MV-4-11 (cell line): ENCODE results near the gene GAS1.
A peak's percentile ranks its signal among the peaks of the same experiment; 100 is the strongest.

Experiments
- DNase-seq: peaks from one replicate; lab custom pipeline; 2025; lab: John Stamatoyannopoulos, UW

Gene GAS1

DNA sequence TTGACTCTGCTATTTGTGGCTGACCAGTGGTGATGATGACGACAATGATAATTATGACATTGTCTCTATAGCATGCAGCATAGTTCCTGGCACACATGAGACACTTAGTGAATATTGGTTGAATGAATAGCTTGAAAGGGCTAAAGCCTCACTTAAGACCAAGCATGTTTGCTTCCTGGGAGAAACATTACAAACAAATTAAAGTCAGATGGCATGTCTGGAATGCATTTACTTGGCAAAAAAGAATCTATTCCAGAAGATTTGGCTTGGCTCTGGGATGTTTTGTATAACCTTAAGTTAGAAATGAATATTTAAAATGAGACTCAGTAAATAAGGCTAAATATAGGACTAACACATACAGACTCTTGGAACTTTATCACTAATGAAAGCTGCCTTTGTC, 21.6 kb downstream of the GAS1 start:
- DNase-seq, result no peak

DNA sequence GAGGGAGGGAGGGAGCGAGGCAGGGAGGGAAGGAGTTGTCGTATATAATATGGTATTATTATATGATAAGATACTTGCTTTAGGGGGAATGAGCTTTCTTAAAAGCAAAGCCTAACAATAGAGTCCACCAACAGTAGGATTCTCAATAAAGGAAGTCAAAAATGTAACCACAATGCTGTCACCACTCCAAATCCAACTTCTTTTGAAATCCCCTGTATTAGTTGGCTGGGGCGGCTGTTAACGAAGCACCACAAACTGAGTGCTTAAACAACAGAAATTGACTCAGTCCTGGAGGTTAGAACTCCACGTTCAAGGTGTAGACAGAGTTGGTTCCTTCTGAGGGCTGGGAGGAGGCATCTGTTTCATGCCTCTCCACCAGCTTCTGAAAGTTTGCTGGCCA, 23.1 kb downstream of the GAS1 start:
- peak; percentile 64 for DNase-seq

DNA sequence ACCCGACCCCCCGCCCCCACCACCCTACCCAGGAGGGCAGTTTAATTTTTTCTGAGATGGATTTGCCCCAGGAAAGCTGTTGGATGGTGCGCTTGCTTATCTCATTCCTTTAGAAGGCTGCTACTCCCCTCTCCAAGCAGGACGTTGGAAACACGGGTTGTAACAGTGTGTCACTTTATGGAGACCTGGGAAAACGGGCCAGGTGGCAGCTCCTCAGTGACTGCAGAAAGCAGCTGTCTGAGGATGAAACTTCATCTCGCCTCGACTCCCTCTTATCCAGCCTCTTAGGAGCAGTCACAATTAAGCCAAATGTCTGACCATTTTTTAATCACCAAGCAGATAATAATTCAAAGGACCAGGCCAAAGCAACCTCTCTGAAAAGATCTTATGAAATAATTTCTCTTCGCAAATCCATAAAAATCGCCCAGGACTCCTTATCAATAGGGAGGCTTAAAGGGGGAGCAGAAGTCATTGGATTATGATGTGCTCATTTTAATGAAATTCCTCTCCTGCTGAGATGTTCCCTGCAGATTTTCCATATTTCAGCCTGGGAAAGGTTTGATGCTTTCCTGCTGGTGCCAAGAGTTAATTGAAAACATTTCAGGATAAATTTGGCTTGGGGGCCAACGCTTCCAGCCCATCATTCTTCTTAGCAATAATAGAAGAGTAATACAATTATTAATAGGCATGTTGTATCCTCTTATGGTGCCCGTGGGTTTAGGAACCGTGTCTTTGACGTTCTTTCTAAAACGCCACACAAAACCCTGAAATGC, 26.0 kb downstream of the GAS1 start:
- no peak for DNase-seq

DNA sequence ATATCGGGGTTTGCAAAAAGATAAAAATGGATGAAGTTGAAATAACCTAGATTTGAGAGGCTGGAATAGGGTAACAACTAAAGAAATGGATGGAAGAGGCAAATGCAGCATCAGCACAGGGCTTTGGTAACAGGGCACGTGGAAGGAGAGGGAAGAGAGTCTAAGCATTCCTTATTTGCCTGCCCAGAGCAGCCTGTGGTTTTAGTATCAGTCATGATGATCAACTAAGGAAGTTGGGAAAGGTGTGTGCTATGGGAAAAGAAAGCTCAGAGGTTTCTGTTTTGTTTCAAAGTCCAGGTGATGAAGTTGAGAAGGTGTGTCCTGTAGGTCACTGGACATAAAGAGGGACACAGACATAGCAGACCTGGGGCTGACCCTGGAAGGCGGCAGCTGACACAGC, 28.8 kb downstream of the GAS1 start:
- DNase-seq, result no peak

DNA sequence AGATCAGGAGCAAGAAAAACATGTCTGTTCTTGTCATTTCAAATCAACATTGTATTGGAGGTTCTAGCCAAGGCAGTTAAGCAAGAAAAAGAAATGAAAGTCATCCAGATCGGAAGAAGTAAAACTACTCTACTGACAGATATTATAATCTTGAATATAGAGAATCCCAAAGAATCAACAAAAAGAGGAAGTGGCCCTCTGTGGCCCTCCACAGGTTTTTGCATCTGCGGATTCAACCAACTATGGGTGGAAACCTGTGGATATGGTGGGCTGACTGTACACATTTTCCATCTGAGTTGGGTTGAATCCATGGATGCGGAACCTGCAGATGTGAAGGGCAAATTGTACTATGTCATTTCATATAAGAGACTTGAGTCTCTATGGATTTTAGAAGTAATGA, 35.1 kb downstream of the GAS1 start:
- DNase-seq, result peak; percentile 67

DNA sequence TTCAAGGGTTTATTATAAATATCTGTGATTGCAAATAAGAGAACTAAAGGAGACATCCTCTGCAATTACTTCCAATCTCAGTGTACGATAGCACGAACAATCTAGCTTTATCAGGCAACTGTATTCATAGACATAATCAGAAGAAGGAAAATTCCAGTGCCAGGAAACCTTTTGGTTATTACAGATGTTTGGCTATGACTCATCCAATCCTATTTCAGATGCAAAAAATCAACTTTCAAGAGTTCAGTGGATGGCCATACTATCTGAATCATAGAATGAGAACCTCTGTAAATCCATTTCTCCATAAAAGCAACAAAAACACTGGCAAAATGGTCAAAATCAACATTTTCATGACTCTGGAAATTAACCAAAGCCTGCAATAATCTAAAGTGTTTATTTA, 37.9 kb downstream of the GAS1 start:
- DNase-seq, result no peak

DNA sequence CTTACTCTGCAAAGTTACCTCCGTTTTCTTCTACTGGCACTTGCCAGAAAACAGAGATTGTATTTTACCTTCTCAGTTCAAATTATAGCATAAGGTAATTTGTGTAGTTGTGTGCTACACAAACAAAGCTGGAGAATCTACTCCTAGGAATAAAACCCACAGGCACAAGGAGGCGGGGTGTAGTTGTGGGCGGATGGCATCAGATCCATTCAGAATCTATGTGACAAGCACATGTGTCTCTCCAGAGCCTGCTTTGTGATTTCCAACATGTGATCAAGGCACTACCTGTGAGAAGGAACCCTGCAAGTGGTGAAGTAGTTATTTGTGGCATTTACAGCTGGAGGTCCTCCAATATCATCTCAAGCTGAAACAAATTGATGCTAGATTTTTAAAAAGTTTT, 39.0 kb downstream of the GAS1 start:
- no peak for DNase-seq

DNA sequence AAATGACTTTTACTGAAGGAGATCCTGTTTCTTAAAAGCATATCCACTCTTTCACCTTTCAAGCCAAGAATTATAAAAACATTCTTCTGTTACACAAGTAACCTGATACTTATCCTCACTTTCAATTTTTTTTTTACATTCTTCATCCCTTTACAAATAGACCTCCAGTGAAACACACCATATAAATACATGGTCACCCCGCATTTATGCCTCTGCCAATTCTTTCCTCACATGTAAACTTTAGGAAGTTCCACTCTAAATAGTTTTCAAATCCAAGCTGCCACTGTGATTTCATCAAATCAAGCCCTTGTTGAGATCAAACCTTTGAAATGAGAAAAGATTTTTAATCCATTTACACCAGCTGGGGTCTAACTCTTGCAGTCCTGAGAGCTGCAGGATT, 40.0 kb downstream of the GAS1 start:
- no peak for DNase-seq

DNA sequence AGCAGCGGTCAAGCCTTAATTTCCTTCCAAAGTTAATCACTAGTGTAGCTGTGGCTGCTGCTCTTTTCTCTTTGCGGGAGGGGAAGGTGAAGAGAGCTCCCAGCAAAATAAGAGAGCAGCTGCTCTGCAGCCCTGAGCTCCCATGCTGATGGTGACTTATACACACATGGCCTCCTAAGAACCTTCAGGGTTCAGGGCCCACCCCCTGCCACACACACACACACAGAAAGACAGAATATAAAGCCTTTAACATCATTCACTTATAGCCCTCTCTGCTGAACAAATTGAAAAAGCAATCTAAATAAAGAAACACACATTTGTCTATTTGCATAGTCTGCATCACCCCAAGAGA, 43.6 kb downstream of the GAS1 start:
- DNase-seq, result no peak

DNA sequence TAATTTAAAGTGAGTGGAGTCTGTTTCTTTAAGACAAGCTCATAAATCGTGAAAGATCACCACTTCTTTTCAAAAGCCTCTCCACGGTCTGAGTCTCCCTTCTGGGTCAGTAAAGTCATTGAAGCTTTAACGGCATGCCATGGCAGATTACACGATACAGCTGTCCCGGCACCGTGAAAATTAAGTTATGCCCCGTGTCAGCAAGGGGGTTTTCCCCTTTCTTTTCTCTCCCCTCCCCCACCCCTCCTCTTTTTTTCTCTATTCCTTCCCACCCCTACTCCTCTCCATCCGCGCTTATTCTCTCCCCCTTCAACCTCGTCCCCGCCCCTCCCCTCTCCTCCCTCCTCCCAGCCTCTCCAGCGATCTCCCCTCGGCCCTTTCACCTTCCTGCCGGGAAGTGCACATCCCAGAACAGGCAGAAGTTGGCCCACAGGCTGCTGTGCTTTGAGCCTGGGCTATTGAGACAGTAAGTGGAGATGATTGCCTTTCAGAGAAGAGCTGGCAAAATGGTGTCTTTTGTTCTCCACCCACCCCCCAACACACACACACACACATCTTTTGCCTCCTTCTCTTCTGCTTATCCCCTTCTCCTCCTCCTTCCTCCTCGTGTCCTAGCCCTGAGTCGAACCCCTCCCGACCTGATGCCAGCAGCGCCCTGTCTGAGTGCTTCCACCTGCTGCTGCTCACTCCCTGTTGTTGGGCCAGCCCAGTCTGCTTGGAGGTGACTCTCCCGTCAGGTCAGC, 44.1 kb downstream of the GAS1 start:
- DNase-seq, result no peak

DNA sequence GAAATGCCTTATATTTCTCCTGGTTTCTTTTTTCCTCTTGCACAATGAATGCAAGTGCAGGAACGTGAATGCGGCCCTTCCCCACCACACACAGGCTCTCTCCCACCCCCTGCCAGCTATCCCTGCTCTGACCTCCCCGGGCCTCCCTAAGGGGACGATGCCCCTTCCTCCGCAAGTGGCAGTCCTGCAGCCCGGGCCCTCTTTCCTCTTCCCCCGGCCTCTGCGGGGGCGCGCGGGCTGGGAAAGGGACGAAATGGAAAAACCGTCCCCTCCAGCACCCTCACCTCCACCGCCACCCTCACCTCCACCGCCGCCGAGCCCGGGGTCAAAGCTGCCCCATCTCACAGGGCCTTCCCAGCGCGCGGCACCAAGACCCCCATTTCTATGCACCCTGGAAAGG, 44.7 kb downstream of the GAS1 start:
- no peak for DNase-seq

DNA sequence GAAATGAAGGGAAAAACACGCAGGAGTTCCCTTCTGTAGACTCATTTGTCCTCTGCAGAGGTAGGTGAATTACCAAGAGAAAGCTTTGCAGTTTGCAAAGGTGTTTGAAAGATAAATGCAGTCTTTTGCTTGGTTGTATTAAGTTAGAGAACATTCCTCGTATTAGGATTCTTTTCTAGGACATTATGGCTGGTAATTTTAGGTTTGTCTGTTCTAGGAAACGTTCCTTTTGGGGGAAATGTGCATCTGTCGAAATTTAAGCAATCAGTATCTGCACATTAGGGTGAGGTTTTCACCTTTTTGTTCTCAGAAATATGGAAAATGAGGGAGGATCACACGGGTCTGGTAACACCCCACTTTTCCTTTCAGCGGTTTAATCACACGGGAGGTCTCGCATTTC, 45.1 kb downstream of the GAS1 start:
- no peak for DNase-seq

DNA sequence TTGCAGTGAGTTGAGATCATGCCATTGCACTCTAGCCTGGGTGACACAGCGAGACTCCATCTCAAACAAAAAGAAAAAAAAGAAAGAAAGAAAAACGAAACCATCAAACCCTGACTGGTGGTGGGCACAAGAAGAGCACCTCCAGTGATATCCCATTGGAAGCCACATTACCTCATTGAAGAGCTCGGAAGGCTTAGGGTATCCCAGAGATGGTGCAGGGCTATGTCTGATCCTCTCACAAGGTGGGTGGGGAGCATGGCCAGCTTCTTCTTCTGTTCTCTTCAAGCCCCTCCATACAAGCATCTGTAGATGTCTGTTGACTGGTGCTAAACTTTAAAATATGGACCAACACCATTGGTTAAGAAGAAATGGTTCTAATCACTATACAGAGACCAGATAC, 45.8 kb downstream of the GAS1 start:
- no peak for DNase-seq
